HEK293 (cell line): ENCODE data around the gene CBLN1.

Experiments used
- CTCF ChIA-PET: fragments of 350-600 bp; formaldehyde crosslinking; extraction: SDS; loops from one replicate; lab custom pipeline; 2021; ENCODE audit warnings: antibody characterized with exemption; lab: Yijun Ruan, JAX
- POLR2A ChIA-PET: fragments of 300-600 bp; formaldehyde crosslinking; extraction: SDS; loops from one replicate; lab custom pipeline; 2020; ENCODE audit warnings: antibody characterized with exemption, inconsistent platforms; lab: Yijun Ruan, JAX
- H3K27ac ChIP-seq: fragments of 200-500 bp; sonication (Bioruptor generic); 2 replicates; pipeline ENCODE4 v1.5.1; 2014; ENCODE audit warnings: low read depth, low read length, control low read depth, inconsistent platforms; ENCODE audit errors: extremely low read depth
- H3K36me3 ChIP-seq, 2 experiments: fragments of 200-500 bp in 1 of 2; sonication (Bioruptor generic) in 1 of 2; 1 replicate in 1 of 2; 2 replicates in 1 of 2; pipeline ENCODE4 v1.5.1; 2014 to 2017; ENCODE audit warnings: inconsistent platforms in 2 of 2, low read length in 2 of 2; ENCODE audit not compliant: control insufficient read depth in 2 of 2, insufficient read depth in 1 of 2
- H3K4me1 ChIP-seq: fragments of 200-500 bp; sonication (Bioruptor generic); 2 replicates; pipeline ENCODE4 v1.5.1; 2014; ENCODE audit warnings: mild to moderate bottlenecking, low read length, inconsistent platforms; ENCODE audit not compliant: control insufficient read depth, insufficient read depth
- H3K4me3 ChIP-seq: 2 replicates; pipeline ENCODE4 v1.5.1; 2011; ENCODE audit warnings: low read depth, mild to moderate bottlenecking, control low read depth, low read length, moderate library complexity
- H3K9me3 ChIP-seq: fragments of 200-500 bp; sonication (Bioruptor generic); 2 replicates; pipeline ENCODE4 v1.5.1; 2014; ENCODE audit warnings: low read depth, low read length, inconsistent platforms; ENCODE audit not compliant: control insufficient read depth, insufficient read depth
- EGR2 ChIP-seq: fragments of 450-650 bp; formaldehyde crosslinking; IDR thresholded peaks from 2 replicates; pipeline ENCODE4 v1.5.1; 2016; ENCODE audit warnings: low read depth, missing biosample characterization, missing genetic modification characterization
- GLIS2 ChIP-seq: fragments of 450-650 bp; formaldehyde crosslinking; IDR thresholded peaks from 2 replicates; pipeline ENCODE4 v1.5.1; 2016; ENCODE audit warnings: missing biosample characterization, missing genetic modification characterization
- KLF10 ChIP-seq: fragments of 450-650 bp; IDR thresholded peaks from 2 replicates; pipeline ENCODE4 v1.5.1; 2018; ENCODE audit warnings: missing biosample characterization, mild to moderate bottlenecking, missing genetic modification characterization
- REPIN1 ChIP-seq: fragments of 450-650 bp; formaldehyde crosslinking; IDR thresholded peaks from 2 replicates; pipeline ENCODE4 v1.5.1; 2017; ENCODE audit warnings: missing biosample characterization, missing genetic modification characterization, low read depth
- ZBTB17 ChIP-seq: fragments of 450-650 bp; formaldehyde crosslinking; IDR thresholded peaks from 2 replicates; pipeline ENCODE4 v1.5.1; 2016; ENCODE audit warnings: missing biosample characterization, missing genetic modification characterization
- ZBTB20 ChIP-seq: fragments of 450-650 bp; formaldehyde crosslinking; IDR thresholded peaks from 2 replicates; pipeline ENCODE4 v1.5.1; 2016; ENCODE audit warnings: missing biosample characterization, missing genetic modification characterization
- ZBTB21 ChIP-seq: fragments of 450-650 bp; formaldehyde crosslinking; IDR thresholded peaks from 2 replicates; pipeline ENCODE4 v1.5.1; 2017; ENCODE audit warnings: missing biosample characterization, missing genetic modification characterization
- ZBTB7A ChIP-seq: fragments of 450-650 bp; formaldehyde crosslinking; IDR thresholded peaks from 2 replicates; pipeline ENCODE4 v1.5.1; 2016; ENCODE audit warnings: low read depth, missing biosample characterization, missing genetic modification characterization
- ZBTB8A ChIP-seq: fragments of 450-650 bp; formaldehyde crosslinking; IDR thresholded peaks from 2 replicates; pipeline ENCODE4 v1.5.1; 2016; ENCODE audit warnings: missing biosample characterization, missing genetic modification characterization
- ZFHX2 ChIP-seq: fragments of 450-650 bp; formaldehyde crosslinking; conservative IDR thresholded peaks from 2 replicates; pipeline ENCODE4 v1.5.1; 2016; ENCODE audit warnings: missing biosample characterization, missing genetic modification characterization
- ZNF10 ChIP-seq: fragments of 450-650 bp; formaldehyde crosslinking; IDR thresholded peaks from 2 replicates; pipeline ENCODE4 v1.5.1; 2017; ENCODE audit warnings: missing biosample characterization, missing genetic modification characterization
- ZNF132 ChIP-seq: fragments of 450-650 bp; formaldehyde crosslinking; IDR thresholded peaks from 2 replicates; pipeline ENCODE4 v1.5.1; 2017; ENCODE audit warnings: missing biosample characterization, missing genetic modification characterization, borderline replicate concordance
- ZNF140 ChIP-seq: fragments of 450-650 bp; formaldehyde crosslinking; IDR thresholded peaks from 2 replicates; pipeline ENCODE4 v1.5.1; 2016; ENCODE audit warnings: missing biosample characterization, missing genetic modification characterization
- ZNF16 ChIP-seq: fragments of 450-650 bp; formaldehyde crosslinking; IDR thresholded peaks from 2 replicates; pipeline ENCODE4 v1.5.1; 2016; ENCODE audit warnings: low read depth, missing biosample characterization, missing genetic modification characterization
- ZNF211 ChIP-seq: fragments of 450-650 bp; formaldehyde crosslinking; IDR thresholded peaks from 2 replicates; pipeline ENCODE4 v1.5.1; 2016; ENCODE audit warnings: low read depth, missing biosample characterization, missing genetic modification characterization
- ZNF24 ChIP-seq: fragments of 450-650 bp; formaldehyde crosslinking; IDR thresholded peaks from 2 replicates; pipeline ENCODE4 v1.5.1; 2016; ENCODE audit warnings: missing biosample characterization, missing genetic modification characterization
- ZNF335 ChIP-seq: fragments of 450-650 bp; formaldehyde crosslinking; conservative IDR thresholded peaks from 2 replicates; pipeline ENCODE4 v1.5.1; 2016; ENCODE audit warnings: missing biosample characterization, missing genetic modification characterization
- ZNF354C ChIP-seq: fragments of 450-650 bp; formaldehyde crosslinking; IDR thresholded peaks from 2 replicates; pipeline ENCODE4 v1.5.1; 2016; ENCODE audit warnings: missing biosample characterization, missing genetic modification characterization, low read depth, borderline replicate concordance
- ZNF37A ChIP-seq: fragments of 450-650 bp; IDR thresholded peaks from 2 replicates; pipeline ENCODE4 v1.5.1; 2018; ENCODE audit warnings: missing biosample characterization, missing genetic modification characterization
- ZNF513 ChIP-seq: fragments of 450-650 bp; IDR thresholded peaks from 2 replicates; pipeline ENCODE4 v1.5.1; 2018; ENCODE audit warnings: missing biosample characterization, missing genetic modification characterization
- ZNF514 ChIP-seq: fragments of 450-650 bp; formaldehyde crosslinking; IDR thresholded peaks from 2 replicates; pipeline ENCODE4 v1.5.1; 2016; ENCODE audit warnings: missing biosample characterization, missing genetic modification characterization
- ZNF664 ChIP-seq: fragments of 450-650 bp; formaldehyde crosslinking; IDR thresholded peaks from 2 replicates; pipeline ENCODE4 v1.5.1; 2016; ENCODE audit warnings: missing biosample characterization, missing genetic modification characterization
- ZNF692 ChIP-seq: fragments of 450-650 bp; formaldehyde crosslinking; IDR thresholded peaks from 2 replicates; pipeline ENCODE4 v1.5.1; 2016; ENCODE audit warnings: missing biosample characterization, missing genetic modification characterization
- ZNF768 ChIP-seq: fragments of 450-650 bp; formaldehyde crosslinking; IDR thresholded peaks from 2 replicates; pipeline ENCODE4 v1.5.1; 2018; ENCODE audit warnings: missing biosample characterization, mild to moderate bottlenecking, missing genetic modification characterization
- ZNF776 ChIP-seq: fragments of 450-650 bp; formaldehyde crosslinking; IDR thresholded peaks from 2 replicates; pipeline ENCODE4 v1.5.0; 2017; ENCODE audit warnings: missing biosample characterization, missing genetic modification characterization, borderline replicate concordance
- ZNF837 ChIP-seq: fragments of 450-650 bp; formaldehyde crosslinking; IDR thresholded peaks from 2 replicates; pipeline ENCODE4 v1.5.1; 2016; ENCODE audit warnings: missing biosample characterization, missing genetic modification characterization
- ZSCAN23 ChIP-seq: fragments of 450-650 bp; formaldehyde crosslinking; IDR thresholded peaks from 2 replicates; pipeline ENCODE4 v1.5.1; 2016; ENCODE audit warnings: missing biosample characterization, missing genetic modification characterization
- TF ChIP-seq, protein P1 (sequence below): fragments of 450-650 bp; formaldehyde crosslinking; IDR thresholded peaks from 2 replicates; pipeline ENCODE4 v1.5.1; 2017; ENCODE audit warnings: missing biosample characterization, missing genetic modification characterization
- TF ChIP-seq, protein P2 (sequence below): fragments of 450-650 bp; formaldehyde crosslinking; IDR thresholded peaks from 2 replicates; pipeline ENCODE4 v1.5.1; 2016; ENCODE audit warnings: missing biosample characterization, missing genetic modification characterization
- TF ChIP-seq, protein P3 (sequence below): fragments of 450-650 bp; formaldehyde crosslinking; optimal IDR thresholded peaks from 2 replicates; pipeline ENCODE3; 2016; ENCODE audit warnings: missing biosample characterization, mild to moderate bottlenecking, missing genetic modification characterization

The CBLN1 gene

DNA sequence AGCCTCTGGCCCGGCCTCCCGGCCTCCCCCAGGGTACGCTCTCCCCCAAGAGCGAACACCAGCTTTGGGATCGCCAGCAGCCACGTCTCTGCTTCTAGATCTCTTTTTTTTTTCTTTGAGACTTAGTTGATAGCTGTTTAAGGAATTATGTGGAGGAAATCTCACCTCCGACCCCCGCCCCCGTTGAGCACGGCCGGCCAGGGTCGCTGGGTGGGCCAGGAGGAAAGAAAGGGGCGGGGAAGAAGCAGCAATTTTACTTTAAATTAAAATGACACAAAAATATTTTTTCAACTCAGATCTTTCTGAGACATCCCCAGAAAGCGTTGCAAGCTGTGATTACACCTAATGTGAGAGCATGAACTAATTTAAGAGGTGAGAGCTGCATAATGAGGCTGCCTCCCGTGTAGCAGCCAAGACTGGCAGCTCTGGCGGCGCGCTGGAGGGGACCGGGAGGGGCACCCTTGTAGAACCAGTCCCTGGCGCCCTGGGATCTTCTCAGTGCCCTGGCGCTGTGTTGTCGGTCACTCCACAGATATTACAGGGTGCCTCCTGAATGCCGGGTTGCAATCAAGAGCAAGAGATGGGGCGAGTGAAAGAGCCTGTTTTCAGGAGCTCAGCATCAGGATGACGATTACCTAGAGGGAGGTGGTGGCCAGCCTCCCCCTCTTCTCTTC, 1.9 kb upstream of the CBLN1 start (continued):
- no peak for TF ChIP-seq REPIN1 (tag by site-specific recombination)
- no peak for TF ChIP-seq ZNF513 (tag by site-specific recombination)
- TF ChIP-seq ZNF664 (tag by site-specific recombination), result no peak
- TF ChIP-seq ZNF354C (tag by site-specific recombination), result no peak

DNA sequence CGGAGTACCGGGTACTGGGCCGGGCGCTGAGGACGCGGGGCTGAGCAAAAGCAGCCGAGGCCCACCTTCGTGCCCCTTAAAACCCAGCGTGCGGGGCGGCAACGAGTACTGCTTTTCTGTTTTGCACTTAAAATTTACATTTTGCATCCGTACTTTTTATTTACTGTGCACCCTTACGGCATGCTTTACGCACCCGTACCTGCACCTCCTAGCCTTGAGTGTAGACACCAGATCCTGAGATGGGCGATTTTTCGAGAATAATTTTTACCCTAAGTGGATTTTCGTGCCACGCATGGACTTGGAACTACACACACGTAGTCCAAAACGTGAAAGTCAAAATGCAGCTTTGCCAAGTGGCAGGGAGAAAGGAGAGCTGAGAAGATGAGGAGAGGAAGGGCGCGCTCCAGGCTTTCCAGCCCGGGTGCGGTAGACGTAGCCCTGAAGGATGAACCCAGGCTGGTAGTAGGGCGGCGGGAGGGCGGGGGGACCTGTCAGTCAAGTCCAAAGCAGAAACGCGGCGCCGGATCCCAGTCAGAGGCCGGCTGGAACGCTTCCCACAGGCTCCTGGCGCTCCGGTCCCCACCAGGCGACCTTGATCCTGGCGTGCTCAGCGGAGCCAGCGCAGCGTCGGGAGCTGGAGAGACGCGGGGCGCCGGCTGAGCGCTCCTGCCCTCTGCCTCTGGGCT, 1.2 kb upstream of the CBLN1 start:
- ChIA-PET CTCF (interaction anchor here (0.6 to 1.6 kb wide), 2 partner anchors 11 to 15 kb away, joined by 3 to 7 read pairs; no protein-coding TSS in a partner anchor), POLR2A (no interaction called here)
- no peak overlapping the region for H3K4me3 ChIP-seq
- H3K4me1 ChIP-seq, result peaks cover 2% of the 10 kb centered on the region; the same call in 1 of the 2 replicates
- no peaks in the 10 kb centered on the region for H3K36me3 ChIP-seq
- no peak overlapping the region for H3K27ac ChIP-seq
- no peaks in the 10 kb centered on the region for H3K9me3 ChIP-seq
- TF ChIP-seq ZNF335 (tag by site-specific recombination) (peak; percentile 58), ZNF776 (tag by site-specific recombination) (no peak), ZNF10 (tag by site-specific recombination) (no peak), ZBTB21 (tag by site-specific recombination) (no peak), ZSCAN23 (tag by site-specific recombination) (no peak), ZNF837 (tag by site-specific recombination) (no peak), ZFHX2 (no peak), EGR2 (tag by site-specific recombination) (no peak), ZBTB20 (tag by site-specific recombination) (0 out of 2 replicates have a peak, but pooled peaks have one; percentile 48), ZNF132 (no peak), ZNF16 (no peak), ZNF514 (tag by site-specific recombination) (no peak), ZNF24 (tag by site-specific recombination) (no peak), ZNF37A (tag by site-specific recombination) (no peak), ZNF768 (no peak), ZNF211 (tag by site-specific recombination) (no peak), GLIS2 (tag by site-specific recombination) (0 out of 2 replicates have a peak, but pooled peaks have one; percentile 19), ZBTB7A (tag by site-specific recombination) (no peak), KLF10 (tag by site-specific recombination) (no peak), ZBTB17 (tag by site-specific recombination) (peak; percentile 26; the same call in 1 of the 2 replicates), ZNF692 (0 out of 2 replicates have a peak, but pooled peaks have one; percentile 11), ZBTB8A (tag by site-specific recombination) (no peak), ZNF140 (tag by site-specific recombination) (no peak)
- TF ChIP-seq, protein P1, sequence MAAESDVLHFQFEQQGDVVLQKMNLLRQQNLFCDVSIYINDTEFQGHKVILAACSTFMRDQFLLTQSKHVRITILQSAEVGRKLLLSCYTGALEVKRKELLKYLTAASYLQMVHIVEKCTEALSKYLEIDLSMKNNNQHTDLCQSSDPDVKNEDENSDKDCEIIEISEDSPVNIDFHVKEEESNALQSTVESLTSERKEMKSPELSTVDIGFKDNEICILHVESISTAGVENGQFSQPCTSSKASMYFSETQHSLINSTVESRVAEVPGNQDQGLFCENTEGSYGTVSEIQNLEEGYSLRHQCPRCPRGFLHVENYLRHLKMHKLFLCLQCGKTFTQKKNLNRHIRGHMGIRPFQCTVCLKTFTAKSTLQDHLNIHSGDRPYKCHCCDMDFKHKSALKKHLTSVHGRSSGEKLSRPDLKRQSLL (tag by site-specific recombination), result no peak
- TF ChIP-seq, protein P2, sequence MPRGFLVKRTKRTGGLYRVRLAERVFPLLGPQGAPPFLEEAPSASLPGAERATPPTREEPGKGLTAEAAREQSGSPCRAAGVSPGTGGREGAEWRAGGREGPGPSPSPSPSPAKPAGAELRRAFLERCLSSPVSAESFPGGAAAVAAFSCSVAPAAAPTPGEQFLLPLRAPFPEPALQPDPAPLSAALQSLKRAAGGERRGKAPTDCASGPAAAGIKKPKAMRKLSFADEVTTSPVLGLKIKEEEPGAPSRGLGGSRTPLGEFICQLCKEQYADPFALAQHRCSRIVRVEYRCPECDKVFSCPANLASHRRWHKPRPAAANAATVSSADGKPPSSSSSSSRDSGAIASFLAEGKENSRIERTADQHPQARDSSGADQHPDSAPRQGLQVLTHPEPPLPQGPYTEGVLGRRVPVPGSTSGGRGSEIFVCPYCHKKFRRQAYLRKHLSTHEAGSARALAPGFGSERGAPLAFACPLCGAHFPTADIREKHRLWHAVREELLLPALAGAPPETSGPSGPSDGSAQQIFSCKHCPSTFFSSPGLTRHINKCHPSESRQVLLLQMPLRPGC (tag by site-specific recombination), result no peak
- TF ChIP-seq, protein P3, sequence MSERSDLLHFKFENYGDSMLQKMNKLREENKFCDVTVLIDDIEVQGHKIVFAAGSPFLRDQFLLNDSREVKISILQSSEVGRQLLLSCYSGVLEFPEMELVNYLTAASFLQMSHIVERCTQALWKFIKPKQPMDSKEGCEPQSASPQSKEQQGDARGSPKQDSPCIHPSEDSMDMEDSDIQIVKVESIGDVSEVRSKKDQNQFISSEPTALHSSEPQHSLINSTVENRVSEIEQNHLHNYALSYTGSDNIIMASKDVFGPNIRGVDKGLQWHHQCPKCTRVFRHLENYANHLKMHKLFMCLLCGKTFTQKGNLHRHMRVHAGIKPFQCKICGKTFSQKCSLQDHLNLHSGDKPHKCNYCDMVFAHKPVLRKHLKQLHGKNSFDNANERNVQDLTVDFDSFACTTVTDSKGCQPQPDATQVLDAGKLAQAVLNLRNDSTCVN (tag by site-specific recombination), result peak; percentile 26
